Measurements from ENCODE around the gene SPATA13. TPM values are rescaled to one million over a fixed set of nuclear protein-coding genes. Genes with fewer than 3 reads are reported as not detected.

Gene SPATA13
- total RNA-seq, 1 donor from 2014 or later: 11.8 TPM

- ATAC-seq (ENCODE audit: low read depth): peak; percentile 31
- Mint-ChIP-seq H3K9me3 (no peaks in the 10 kb centered on the region), H3K27me3 (peaks cover 11% of the 10 kb centered on the region), H3K36me3 (ENCODE audit: low read depth) (no peaks in the 10 kb centered on the region), H3K4me1 (peaks cover 18% of the 10 kb centered on the region), H3K4me3 (peak overlapping the region; percentile 83), H3K27ac (no peak overlapping the region)
- CTCF ChIA-PET: interaction anchor here (1.4 to 1.6 kb wide), 2 partner anchors 14 to 58 kb away, joined by 3 read pairs; no protein-coding TSS in a partner anchor
- POLR2A ChIA-PET: interaction anchor here (2.2 kb wide), 1 partner anchor 54 kb away, joined by 9 read pairs; no protein-coding TSS in a partner anchor
- no peak for DNase-seq
- intact Hi-C loops (cut with micrococcal nuclease): loop anchor here (2.0 to 5.0 kb wide), 3 partner anchors 110 to 351 kb away; partner anchors contain the start of genes MIPEP and PARP4
- no peak for TF ChIP-seq CTCF (IDR thresholded peaks at IDR 0.05)
Observed at GRCh38 chr13:24161010-24161775, 673 bp downstream of the SPATA13 start.

- no peaks in the 10 kb centered on the region for H3K36me3 Mint-ChIP-seq (ENCODE audit: low read depth)
- H3K4me1 Mint-ChIP-seq: peaks cover 18% of the 10 kb centered on the region
- POLR2A ChIA-PET: interaction anchor here (2.2 kb wide), 1 partner anchor 53 kb away, joined by 9 read pairs; no protein-coding TSS in a partner anchor
- TF ChIP-seq CTCF (IDR thresholded peaks at IDR 0.05): no peak
- peak overlapping the region; percentile 83 for H3K4me3 Mint-ChIP-seq
- intact Hi-C loops (cut with micrococcal nuclease): loop anchor here (2.0 to 5.0 kb wide), 3 partner anchors 109 to 350 kb away; partner anchors contain the start of genes MIPEP and PARP4
- CTCF ChIA-PET: no interaction called here
- DNase-seq (no peak), ATAC-seq (ENCODE audit: low read depth) (no peak)
- H3K9me3 Mint-ChIP-seq: no peaks in the 10 kb centered on the region
- H3K27ac Mint-ChIP-seq: no peak overlapping the region
- peaks cover 11% of the 10 kb centered on the region for H3K27me3 Mint-ChIP-seq
Observed at GRCh38 chr13:24161980-24162525, 1.5 kb downstream of the SPATA13 start.

- DNase-seq (no peak), ATAC-seq (ENCODE audit: low read depth) (no peak)
- Mint-ChIP-seq H3K36me3 (ENCODE audit: low read depth) (no peaks in the 10 kb centered on the region), H3K9me3 (no peaks in the 10 kb centered on the region), H3K27me3 (peaks cover 11% of the 10 kb centered on the region), H3K27ac (no peak overlapping the region), H3K4me3 (peak overlapping the region; percentile 83), H3K4me1 (peaks cover 18% of the 10 kb centered on the region)
- ChIA-PET POLR2A (no interaction called here), CTCF (no interaction called here)
- no peak for TF ChIP-seq CTCF (IDR thresholded peaks at IDR 0.05)
- intact Hi-C loops (cut with micrococcal nuclease): loop anchor here (5.0 kb wide), 1 partner anchor 350 kb away; the partner anchor contains the start of gene PARP4
Observed at GRCh38 chr13:24162604-24163003, 2.1 kb downstream of the SPATA13 start.

GRCh38 chr13:24165746-24166145 lies 5.2 kb downstream of the SPATA13 start:
- no peaks in the 10 kb centered on the region for H3K36me3 Mint-ChIP-seq (ENCODE audit: low read depth)
- no peak overlapping the region for H3K27ac Mint-ChIP-seq
- peaks cover 13% of the 10 kb centered on the region for H3K4me1 Mint-ChIP-seq
- H3K9me3 Mint-ChIP-seq: no peaks in the 10 kb centered on the region
- no peak for ATAC-seq (ENCODE audit: low read depth)
- CTCF ChIA-PET: no interaction called here
- no peak for TF ChIP-seq CTCF (IDR thresholded peaks at IDR 0.05)
- peaks cover 11% of the 10 kb centered on the region for H3K27me3 Mint-ChIP-seq
- POLR2A ChIA-PET: no interaction called here
- no peak overlapping the region for H3K4me3 Mint-ChIP-seq
- intact Hi-C loops (cut with micrococcal nuclease): no loop called here
- DNase-seq: no peak

- H3K27me3 Mint-ChIP-seq: peaks cover 11% of the 10 kb centered on the region
- POLR2A ChIA-PET: no interaction called here
- intact Hi-C loops (cut with micrococcal nuclease): no loop called here
Observed at GRCh38 chr13:24166561-24166960, 6.0 kb downstream of the SPATA13 start.

More at GRCh38 chr13:24166561-24166960, 6.0 kb downstream of the SPATA13 start:
- no peak overlapping the region for H3K27ac Mint-ChIP-seq
- CTCF ChIA-PET: no interaction called here
- H3K9me3 Mint-ChIP-seq: no peaks in the 10 kb centered on the region
- no peak for ATAC-seq (ENCODE audit: low read depth)
- no peak for TF ChIP-seq CTCF (IDR thresholded peaks at IDR 0.05)
- H3K4me3 Mint-ChIP-seq: no peak overlapping the region
- H3K4me1 Mint-ChIP-seq: peaks cover 9% of the 10 kb centered on the region
- no peak for DNase-seq
- H3K36me3 Mint-ChIP-seq (ENCODE audit: low read depth): no peaks in the 10 kb centered on the region

Data from activated B cell treated with CpG ODN at 0.5 μM for 24 hours (primary cell).